Renal pelvis (tissue), 4 donors: ENCODE measurements around the gene EPHX1. TPM values are rescaled to one million over a fixed set of nuclear protein-coding genes. Genes with fewer than 3 reads are reported as not detected.
"Not testable (repeated sequence)": the region's sequence is repeated elsewhere in the genome, so short reads cannot be mapped to it uniquely, and the experiment has no call there.

ENCODE experiments used
- DNase-seq: peaks from one replicate; pipeline ENCODE4 v3.0.0-alpha.2; 2013
- polyA plus RNA-seq, 3 donors: library from polyadenylated mRNA; unstranded; fragments of 120-200 nt; gene quantifications; one replicate each; pipeline ENCODE4 v1.2.1, GENCODE V29; 2013; ENCODE audit not compliant: insufficient read length in 3 of 3

The EPHX1 gene
- polyA plus RNA-seq, 3 donors, result 57.2 to 58.9 (median 58.7) TPM

GRCh38 chr1:225813214-225813964 is 3.5 kb downstream of the EPHX1 start:
- DNase-seq, result no peak

DNA sequence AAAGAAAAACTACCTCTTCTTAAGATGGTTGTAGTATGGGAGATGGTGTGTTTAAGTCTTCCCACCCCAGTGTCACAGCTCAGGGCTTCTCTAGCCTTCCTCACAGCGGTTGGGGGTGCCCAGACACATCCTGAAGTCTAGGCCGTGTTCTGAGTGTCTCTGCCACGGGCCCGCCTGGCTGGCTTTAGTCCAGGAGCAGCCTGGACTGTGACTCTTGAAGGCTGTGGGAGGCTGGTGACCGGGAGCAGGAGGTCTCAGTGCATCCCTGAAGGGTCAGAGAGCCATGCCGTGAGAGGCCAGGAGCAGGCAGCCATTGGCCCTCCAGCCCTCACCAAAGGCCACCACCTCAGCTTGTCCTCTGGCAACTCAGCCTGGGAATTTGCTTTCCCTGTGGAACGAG is 4.5 kb downstream of the EPHX1 start:
- DNase-seq, result no peak

DNA sequence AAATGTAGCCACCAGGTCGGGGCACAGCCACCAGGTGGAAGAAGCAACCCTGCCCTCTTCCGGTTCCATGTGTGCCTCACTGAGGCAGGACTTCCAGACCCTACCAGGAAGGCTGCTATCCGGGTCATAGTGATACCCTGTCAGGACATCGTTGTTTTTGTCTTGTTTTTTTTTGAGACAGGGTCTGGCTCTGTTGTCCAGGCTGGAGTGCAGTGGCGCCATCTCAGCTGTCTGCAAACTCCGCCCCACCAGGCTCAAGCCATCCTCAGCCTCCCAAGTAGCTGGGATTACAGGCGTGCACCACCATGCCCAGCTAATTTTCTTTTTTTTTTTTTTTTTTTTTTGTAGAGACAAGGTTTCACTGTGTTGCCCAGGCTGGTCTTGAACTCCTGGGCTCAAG is 5.2 kb downstream of the EPHX1 start:
- not testable (repeated sequence) for DNase-seq

GRCh38 chr1:225815526-225816178 is 5.7 kb downstream of the EPHX1 start:
- no peak for DNase-seq

- no peak for DNase-seq
Observed at GRCh38 chr1:225816643-225817538, 7.0 kb downstream of the EPHX1 start.

GRCh38 chr1:225817611-225818061 is 7.7 kb downstream of the EPHX1 start:
- no peak for DNase-seq

DNA sequence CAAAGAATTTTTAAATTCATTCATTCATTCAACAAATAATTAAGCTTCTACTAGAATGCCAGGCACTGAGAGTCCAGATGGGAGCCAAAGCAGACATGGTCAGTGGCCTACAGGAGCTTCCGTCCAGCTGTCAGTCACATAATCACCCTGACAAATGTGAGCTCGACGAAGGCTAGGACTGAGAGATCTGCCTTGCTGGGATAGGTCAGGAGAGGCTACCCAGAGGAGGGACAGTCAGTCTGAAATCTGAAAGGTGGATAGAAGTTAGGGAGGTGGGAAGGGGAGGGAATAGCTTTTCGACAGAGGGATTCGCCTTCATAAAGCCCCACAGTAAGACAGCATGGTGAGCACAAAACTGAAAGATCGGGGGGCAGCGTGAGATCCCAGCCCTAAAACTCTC is 8.3 kb downstream of the EPHX1 start:
- DNase-seq, result no peak

- DNase-seq, result no peak
Observed at GRCh38 chr1:225819346-225820192, 9.6 kb downstream of the EPHX1 start.

GRCh38 chr1:225820522-225821120 is 10.7 kb downstream of the EPHX1 start:
- no peak for DNase-seq

GRCh38 chr1:225822655-225823403 is 12.9 kb downstream of the EPHX1 start:
- DNase-seq, result no peak

GRCh38 chr1:225823811-225824261 is 13.9 kb downstream of the EPHX1 start:
- no peak for DNase-seq

GRCh38 chr1:225824533-225824941 is 14.6 kb downstream of the EPHX1 start:
- no peak for DNase-seq

GRCh38 chr1:225825078-225825477 is 15.2 kb downstream of the EPHX1 start:
- DNase-seq, result no peak

- no peak for DNase-seq
Observed at GRCh38 chr1:225825607-225826007, 15.7 kb downstream of the EPHX1 start.

GRCh38 chr1:225827076-225827475 is 17.2 kb downstream of the EPHX1 start:
- DNase-seq, result no peak

DNA sequence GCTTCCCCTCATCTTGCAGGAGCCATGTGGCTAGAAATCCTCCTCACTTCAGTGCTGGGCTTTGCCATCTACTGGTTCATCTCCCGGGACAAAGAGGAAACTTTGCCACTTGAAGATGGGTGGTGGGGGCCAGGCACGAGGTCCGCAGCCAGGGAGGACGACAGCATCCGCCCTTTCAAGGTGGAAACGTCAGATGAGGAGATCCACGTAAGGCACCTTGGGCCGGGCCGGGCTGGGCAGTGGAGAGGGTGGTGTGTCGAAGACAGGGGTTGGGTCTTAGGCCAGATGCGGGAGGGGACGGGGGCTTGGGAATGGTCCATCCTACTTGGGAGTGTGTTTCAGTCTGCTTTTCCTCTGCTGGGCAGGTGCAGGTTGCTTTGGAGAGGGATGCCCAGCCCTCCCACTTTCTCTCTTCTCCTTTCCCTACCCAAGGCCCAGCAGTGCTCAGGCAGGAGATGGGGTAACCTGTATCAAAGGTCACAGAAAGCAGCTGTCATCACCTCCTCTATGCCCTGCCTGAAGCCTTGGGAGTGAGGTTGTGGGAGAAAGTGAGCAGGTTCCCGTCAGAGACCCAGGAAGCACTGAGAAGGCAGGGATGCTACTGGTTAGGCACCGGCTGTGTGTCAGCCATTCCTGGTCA is 18.9 kb downstream of the EPHX1 start:
- no peak for DNase-seq

DNA sequence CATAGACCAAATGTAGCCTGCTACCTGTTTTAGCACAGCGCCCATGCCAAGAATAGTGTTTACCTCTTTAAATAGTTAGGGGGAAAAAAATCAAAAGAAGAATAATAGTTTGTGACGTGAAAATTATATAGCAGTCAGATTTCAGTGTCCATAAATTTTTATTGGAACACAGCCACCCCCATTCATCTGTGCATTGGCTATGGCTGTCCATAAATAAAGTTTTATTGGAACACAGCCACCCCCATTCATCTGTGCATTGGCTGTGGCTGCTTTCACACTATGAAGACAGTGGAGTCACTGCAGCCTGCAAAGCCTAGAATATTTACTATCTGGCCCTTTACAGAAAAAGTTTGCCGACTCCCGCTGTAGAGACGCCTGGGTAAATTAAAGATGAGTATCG is 20.9 kb downstream of the EPHX1 start:
- DNase-seq, result no peak

- DNase-seq, result no peak
Observed at GRCh38 chr1:225834417-225835329, 24.7 kb downstream of the EPHX1 start.

DNA sequence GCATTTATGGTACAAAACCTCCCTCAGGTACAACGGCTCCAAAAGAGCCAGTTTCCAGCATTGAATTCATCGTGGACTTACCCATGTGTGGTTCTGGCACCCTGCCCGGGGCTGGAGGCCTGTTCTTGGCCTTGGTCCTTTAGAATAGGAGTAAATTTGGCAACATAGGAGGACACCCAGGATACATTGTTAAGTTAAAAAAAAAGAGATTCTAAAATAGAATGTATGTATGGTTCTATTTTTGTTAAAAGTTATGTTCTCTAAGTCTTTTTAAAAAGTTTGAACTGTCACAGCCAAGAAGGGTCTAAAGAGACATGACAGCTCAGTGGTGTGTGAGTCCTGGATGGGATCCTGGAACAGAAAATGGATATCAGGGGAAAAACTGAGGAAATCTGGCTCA is 25.9 kb downstream of the EPHX1 start:
- no peak for DNase-seq
